Transverse colon (tissue), 3 donors: ENCODE data around the gene HCFC1.
"Not testable (repeated sequence)": the region's sequence is repeated elsewhere in the genome, so short reads cannot be mapped to it uniquely, and the experiment has no call there.

Source experiments
- CTCF ChIP-seq, 5 experiments: fragments of 200-600 bp in 3 of 5; fragments of 450-650 bp in 2 of 5; sonication (generic) in 3 of 5; IDR thresholded peaks; 1 replicate in 2 of 5; 2 replicates in 3 of 5; pipeline ENCODE4 v1.5.1; 2016 to 2017; ENCODE audit warnings: antibody characterized with exemption in 5 of 5, inconsistent platforms in 3 of 5, mild to moderate bottlenecking in 2 of 5, moderate library complexity in 1 of 5
- EP300 ChIP-seq: sonication (generic); formaldehyde crosslinking; IDR thresholded peaks from one replicate; pipeline ENCODE4 v1.6.1; 2017; ENCODE audit warnings: antibody characterized with exemption, low read depth
- POLR2A ChIP-seq: fragments of 450-650 bp; IDR thresholded peaks from one replicate; pipeline ENCODE4 v1.6.1; 2016; ENCODE audit warnings: antibody characterized with exemption, mild to moderate bottlenecking, moderate library complexity

- TF ChIP-seq EP300; POLR2A; CTCF (IDR thresholded peaks at IDR 0.05): not testable (repeated sequence)
Observed at GRCh38 chrX:153980394-153980793, 8.8 kb upstream of the HCFC1 start.
